Neuronal stem cell (in vitro differentiated cells): ENCODE data around the gene TAF1C.

Experiments
- DNase-seq: peaks from one replicate; pipeline ENCODE4 v3.0.0-alpha.2; 2013; ENCODE audit warnings: low spot score
- H2AFZ ChIP-seq: one replicate; pipeline ENCODE4 v1.6.1; 2013; ENCODE audit warnings: mild to moderate bottlenecking, low read length, inconsistent platforms
- H2AK5ac ChIP-seq: 2 replicates; pipeline ENCODE4 v1.6.1; 2013; ENCODE audit warnings: low read depth, mild to moderate bottlenecking, inconsistent platforms, low read length, moderate library complexity, mixed read lengths
- H2BK120ac ChIP-seq: 2 replicates; pipeline ENCODE4 v1.6.1; 2013; ENCODE audit warnings: low read depth, mild to moderate bottlenecking, inconsistent platforms, low read length, moderate library complexity, mixed read lengths
- H2BK12ac ChIP-seq: one replicate; pipeline ENCODE4 v1.6.1; 2013; ENCODE audit warnings: low read length, inconsistent platforms
- H2BK15ac ChIP-seq: 2 replicates; pipeline ENCODE4 v1.6.1; 2013; ENCODE audit warnings: mild to moderate bottlenecking, low read length, inconsistent platforms, mixed read lengths
- H2BK5ac ChIP-seq: one replicate; pipeline ENCODE4 v1.6.1; 2013; ENCODE audit warnings: inconsistent platforms, mild to moderate bottlenecking, low read length, moderate library complexity
- H3K14ac ChIP-seq: one replicate; pipeline ENCODE4 v1.6.1; 2013; ENCODE audit warnings: low read length, inconsistent platforms
- H3K18ac ChIP-seq: 2 replicates; pipeline ENCODE4 v1.6.1; 2013; ENCODE audit warnings: low read length, inconsistent platforms
- H3K23ac ChIP-seq: 2 replicates; pipeline ENCODE4 v1.6.1; 2013; ENCODE audit warnings: low read depth, mild to moderate bottlenecking, mixed read lengths, low read length, inconsistent platforms; ENCODE audit not compliant: poor library complexity
- H3K27ac ChIP-seq: replicated peaks from 3 replicates; pipeline ENCODE4 v1.5.1; 2013; ENCODE audit warnings: low read length, inconsistent platforms
- H3K27me3 ChIP-seq, 3 experiments: 2 replicates each; pipeline ENCODE4 v1.6.1; 2013; ENCODE audit warnings: low read length in 3 of 3, mild to moderate bottlenecking in 2 of 3, inconsistent platforms in 1 of 3, low read depth in 1 of 3, mixed read lengths in 1 of 3, moderate library complexity in 1 of 3; ENCODE audit not compliant: control insufficient read depth in 3 of 3, insufficient read depth in 3 of 3
- H3K36me3 ChIP-seq, 2 donors: replicated peaks in 1 of 2; 2 replicates each; pipeline ENCODE4 v1.6.1; 2013; ENCODE audit warnings: low read length in 2 of 2; ENCODE audit not compliant: control insufficient read depth in 2 of 2, insufficient read depth in 2 of 2
- H3K4ac ChIP-seq: 2 replicates; pipeline ENCODE4 v1.6.1; 2013; ENCODE audit warnings: inconsistent platforms, mild to moderate bottlenecking, low read length, moderate library complexity
- H3K4me1 ChIP-seq, 2 donors: 1 replicate in 1 of 2; 2 replicates in 1 of 2; pipeline ENCODE4 v1.6.1; 2013; ENCODE audit warnings: low read length in 2 of 2, low read depth in 1 of 2; ENCODE audit not compliant: control insufficient read depth in 2 of 2, insufficient read depth in 1 of 2
- H3K4me2 ChIP-seq: one replicate; pipeline ENCODE4 v1.6.1; 2013; ENCODE audit warnings: mild to moderate bottlenecking, low read length, inconsistent platforms; ENCODE audit not compliant: insufficient read depth, poor library complexity, severe bottlenecking
- H3K4me3 ChIP-seq, 2 donors: 2 replicates each; pipeline ENCODE4 v1.5.1; 2013; ENCODE audit warnings: low read length in 2 of 2, mild to moderate bottlenecking in 2 of 2, inconsistent platforms in 1 of 2, moderate library complexity in 1 of 2
- H3K79me1 ChIP-seq: one replicate; pipeline ENCODE4 v1.6.1; 2013; ENCODE audit warnings: low read depth, mild to moderate bottlenecking, inconsistent platforms, low read length, moderate library complexity
- H3K9ac ChIP-seq: one replicate; pipeline ENCODE4 v1.6.1; 2013; ENCODE audit warnings: mild to moderate bottlenecking, low read depth, low read length, inconsistent platforms; ENCODE audit not compliant: poor library complexity
- H3K9me3 ChIP-seq, 2 donors: replicated peaks in 1 of 2; 2 replicates each; pipeline versions ENCODE3 to v1.6.1; 2013; ENCODE audit warnings: low read length in 2 of 2, mild to moderate bottlenecking in 2 of 2, inconsistent platforms in 1 of 2, low read depth in 1 of 2, mixed read lengths in 1 of 2, moderate library complexity in 1 of 2; ENCODE audit not compliant: control insufficient read depth in 2 of 2, insufficient read depth in 1 of 2
- H4K8ac ChIP-seq: one replicate; pipeline ENCODE4 v1.6.1; 2013; ENCODE audit warnings: low read depth, mild to moderate bottlenecking, inconsistent platforms, low read length, moderate library complexity
- H4K91ac ChIP-seq: one replicate; pipeline ENCODE4 v1.6.1; 2013; ENCODE audit warnings: low read length, low read depth, mild to moderate bottlenecking, inconsistent platforms; ENCODE audit not compliant: poor library complexity
- WGBS, 2 donors: extraction: QIAGEN DNeasy Blood & Tissue Kit; methylation state at CpG; one replicate each; pipeline ENCODE4 v1.1.7; 2013; ENCODE audit warnings: missing lambda C conversion rate in 2 of 2, mixed read lengths in 1 of 2; ENCODE audit not compliant: insufficient read length in 2 of 2, insufficient replicate concordance in 1 of 2; ENCODE audit errors: extremely low coverage in 2 of 2; 5-methylcytosine and 5-hydroxymethylcytosine counted together

The TAF1C gene

GRCh38 chr16:84212154-84212553, 25.3 kb upstream of the TAF1C start:
- Histone ChIP-seq H3K9ac (no peak overlapping the region), H4K8ac (no peak overlapping the region), H2BK120ac (no peak overlapping the region), H3K4me2 (no peak overlapping the region), H3K79me1 (no peaks in the 10 kb centered on the region), H4K91ac (no peak overlapping the region), H3K4ac (no peak overlapping the region), H2AK5ac (no peak overlapping the region), H3K27me3 (peaks cover 0 to 16% (median 0%) of the 10 kb centered on the region in 3 experiments), H3K27ac (no peak overlapping the region), H3K4me1 (peaks cover 0 to 4% of the 10 kb centered on the region in 2 donors), H3K23ac (no peak overlapping the region), H3K4me3 (no peak overlapping the region), H3K14ac (no peak overlapping the region), H2BK15ac (no peak overlapping the region), H3K9me3 (no peaks in the 10 kb centered on the region), H2AFZ (no peak overlapping the region), H2BK12ac (no peak overlapping the region), H3K36me3 (no peaks in the 10 kb centered on the region), H3K18ac (no peak overlapping the region), H2BK5ac (no peak overlapping the region)
- WGBS, 2 donors = no CpG with 5 or more reads among the region's 4 CpGs
- no peak for DNase-seq

GRCh38 chr16:84209989-84210388, 23.1 kb upstream of the TAF1C start:
- no peak overlapping the region for H3K18ac ChIP-seq

GRCh38 chr16:84207879-84208278, 21.0 kb upstream of the TAF1C start:
- Histone ChIP-seq H3K36me3 (no peaks in the 10 kb centered on the region), H4K8ac (no peak overlapping the region), H3K14ac (no peak overlapping the region), H3K4me2 (no peak overlapping the region), H4K91ac (no peak overlapping the region), H3K4ac (no peak overlapping the region), H3K27ac (no peak overlapping the region), H3K9ac (no peak overlapping the region), H3K4me3 (no peak overlapping the region), H2AFZ (no peak overlapping the region), H3K23ac (peak overlapping the region; percentile 58), H2BK5ac (no peak overlapping the region), H3K27me3 (peaks cover 0 to 25% (median 0%) of the 10 kb centered on the region in 3 experiments), H3K79me1 (no peaks in the 10 kb centered on the region), H3K4me1 (peaks cover 0 to 4% of the 10 kb centered on the region in 2 donors), H2AK5ac (no peak overlapping the region), H3K9me3 (no peaks in the 10 kb centered on the region), H2BK120ac (no peak overlapping the region), H3K18ac (peak overlapping the region; percentile 61), H2BK12ac (no peak overlapping the region), H2BK15ac (no peak overlapping the region)
- no peak for DNase-seq
- no CpG with 5 or more reads among the region's 8 CpGs for WGBS, 2 donors

More at GRCh38 chr16:84209989-84210388, 23.1 kb upstream of the TAF1C start:
- no peaks in the 10 kb centered on the region for H3K79me1 ChIP-seq
- peaks cover 0 to 4% of the 10 kb centered on the region in 2 donors for H3K4me1 ChIP-seq
- H2BK5ac ChIP-seq = no peak overlapping the region
- H2BK15ac ChIP-seq = no peak overlapping the region
- H4K8ac ChIP-seq = no peak overlapping the region
- H2AFZ ChIP-seq = no peak overlapping the region
- DNase-seq = no peak
- H3K9ac ChIP-seq = no peak overlapping the region
- no peak overlapping the region for H3K23ac ChIP-seq
- H3K4me2 ChIP-seq = no peak overlapping the region
- no peak overlapping the region for H4K91ac ChIP-seq
- no peaks in the 10 kb centered on the region for H3K36me3 ChIP-seq
- H3K9me3 ChIP-seq = no peaks in the 10 kb centered on the region
- H3K4ac ChIP-seq = no peak overlapping the region
- no peak overlapping the region for H3K14ac ChIP-seq
- H2AK5ac ChIP-seq = no peak overlapping the region
- no peak overlapping the region for H3K4me3 ChIP-seq
- no peak overlapping the region for H2BK120ac ChIP-seq
- WGBS, 2 donors = no CpG with 5 or more reads among the region's 2 CpGs
- peaks cover 0 to 30% (median 0%) of the 10 kb centered on the region in 3 experiments for H3K27me3 ChIP-seq
- H3K27ac ChIP-seq = no peak overlapping the region
- no peak overlapping the region for H2BK12ac ChIP-seq

GRCh38 chr16:84207251-84207650, 20.4 kb upstream of the TAF1C start:
- Histone ChIP-seq H3K14ac (no peak overlapping the region), H2BK5ac (no peak overlapping the region), H3K4me2 (no peak overlapping the region), H3K27me3 (peaks cover 0 to 25% (median 0%) of the 10 kb centered on the region in 3 experiments), H2BK120ac (no peak overlapping the region), H3K36me3 (no peaks in the 10 kb centered on the region), H4K8ac (no peak overlapping the region), H3K9me3 (no peaks in the 10 kb centered on the region), H3K4ac (no peak overlapping the region), H3K79me1 (no peaks in the 10 kb centered on the region), H2AFZ (no peak overlapping the region), H3K9ac (no peak overlapping the region), H3K27ac (no peak overlapping the region), H4K91ac (no peak overlapping the region), H2BK12ac (no peak overlapping the region), H2BK15ac (no peak overlapping the region), H3K4me3 (no peak overlapping the region), H3K18ac (no peak overlapping the region), H3K23ac (no peak overlapping the region), H3K4me1 (peaks cover 0 to 4% of the 10 kb centered on the region in 2 donors), H2AK5ac (no peak overlapping the region)
- no CpG with 5 or more reads among the region's 6 CpGs for WGBS, 2 donors
- no peak for DNase-seq
